Loucy (cell line): Measurements from ENCODE around the gene ITGB6.

ENCODE experiments used
- CTCF ChIP-seq: fragments of 200-600 bp; sonication (generic); conservative IDR thresholded peaks from 2 replicates; pipeline ENCODE4 v1.5.1; 2014; ENCODE audit warnings: mild to moderate bottlenecking, antibody characterized with exemption, low read length
- EZH2phosphoT487 ChIP-seq: fragments of 200-600 bp; IDR thresholded peaks from 2 replicates; pipeline ENCODE4 v1.6.1; 2018; ENCODE audit warnings: antibody characterized with exemption, mild to moderate bottlenecking, moderate library complexity, borderline replicate concordance

GRCh38 chr2:160141912-160142311 is 58.2 kb downstream of the ITGB6 start:
- TF ChIP-seq CTCF (no peak), EZH2phosphoT487 (no peak)
